IPS-20b (cell line): ENCODE data around the gene GNAQ.

ENCODE experiments used
- H3K27ac ChIP-seq: one replicate; pipeline ENCODE4 v1.5.1; 2013; ENCODE audit warnings: low read length
- H3K27me3 ChIP-seq: 2 replicates; pipeline ENCODE4 v1.6.1; 2013; ENCODE audit warnings: mild to moderate bottlenecking, low read length, inconsistent platforms; ENCODE audit not compliant: insufficient read depth
- H3K36me3 ChIP-seq: 2 replicates; pipeline ENCODE4 v1.6.1; 2013; ENCODE audit warnings: low read depth, mild to moderate bottlenecking, inconsistent platforms, low read length, moderate library complexity; ENCODE audit not compliant: insufficient read depth
- H3K4me1 ChIP-seq: 2 replicates; pipeline ENCODE4 v1.6.1; 2013; ENCODE audit warnings: mild to moderate bottlenecking, control low read depth, inconsistent platforms, low read length, moderate library complexity; ENCODE audit not compliant: insufficient read depth
- H3K4me3 ChIP-seq: 2 replicates; pipeline ENCODE4 v1.5.1; 2013; ENCODE audit warnings: mild to moderate bottlenecking, low read length, inconsistent platforms
- H3K9ac ChIP-seq: 2 replicates; pipeline ENCODE4 v1.6.1; 2013; ENCODE audit warnings: low read depth, mild to moderate bottlenecking, inconsistent platforms, low read length, moderate library complexity
- H3K9me3 ChIP-seq: 2 replicates; pipeline ENCODE4 v1.6.1; 2013; ENCODE audit warnings: mild to moderate bottlenecking, low read depth, low read length, inconsistent platforms; ENCODE audit not compliant: insufficient read depth

GNAQ gene

GRCh38 chr9:77810047-77810446 lies 221.6 kb downstream of the GNAQ start:
- no peak overlapping the region for H3K4me3 ChIP-seq
- H3K9ac ChIP-seq = no peak overlapping the region
- H3K27me3 ChIP-seq = no peaks in the 10 kb centered on the region
- H3K27ac ChIP-seq = no peak overlapping the region
- peaks cover 22% of the 10 kb centered on the region for H3K36me3 ChIP-seq
- H3K4me1 ChIP-seq = no peaks in the 10 kb centered on the region
- no peaks in the 10 kb centered on the region for H3K9me3 ChIP-seq

- Histone ChIP-seq H3K27ac (no peak overlapping the region), H3K9ac (no peak overlapping the region), H3K36me3 (peaks cover 19% of the 10 kb centered on the region), H3K4me1 (no peaks in the 10 kb centered on the region), H3K4me3 (no peak overlapping the region), H3K9me3 (no peaks in the 10 kb centered on the region), H3K27me3 (no peaks in the 10 kb centered on the region)
Measured at GRCh38 chr9:77809552-77809951, 222.1 kb downstream of the GNAQ start.

- Histone ChIP-seq H3K9me3 (no peaks in the 10 kb centered on the region), H3K9ac (no peak overlapping the region), H3K4me3 (no peak overlapping the region), H3K4me1 (no peaks in the 10 kb centered on the region), H3K27me3 (no peaks in the 10 kb centered on the region), H3K27ac (no peak overlapping the region), H3K36me3 (peaks cover 19% of the 10 kb centered on the region)
Measured at GRCh38 chr9:77808751-77809081, 222.9 kb downstream of the GNAQ start.

- Histone ChIP-seq H3K9me3 (no peaks in the 10 kb centered on the region), H3K9ac (no peak overlapping the region), H3K4me3 (no peak overlapping the region), H3K27me3 (no peaks in the 10 kb centered on the region), H3K27ac (no peak overlapping the region), H3K4me1 (no peaks in the 10 kb centered on the region; the same call in 1 of the 2 replicates), H3K36me3 (peaks cover 19% of the 10 kb centered on the region)
Measured at GRCh38 chr9:77807846-77808750, 223.5 kb downstream of the GNAQ start.

- Histone ChIP-seq H3K27ac (no peak overlapping the region), H3K27me3 (no peaks in the 10 kb centered on the region), H3K4me3 (no peak overlapping the region), H3K9me3 (no peaks in the 10 kb centered on the region), H3K9ac (no peak overlapping the region), H3K4me1 (no peaks in the 10 kb centered on the region; the same call in 1 of the 2 replicates), H3K36me3 (peaks cover 18% of the 10 kb centered on the region)
Measured at GRCh38 chr9:77807281-77807683, 224.3 kb downstream of the GNAQ start.

GRCh38 chr9:77806741-77807140 lies 224.9 kb downstream of the GNAQ start:
- H3K4me1 ChIP-seq = no peaks in the 10 kb centered on the region; the same call in 1 of the 2 replicates
- H3K9me3 ChIP-seq = no peaks in the 10 kb centered on the region
- H3K27me3 ChIP-seq = no peaks in the 10 kb centered on the region
- no peak overlapping the region for H3K9ac ChIP-seq
- peaks cover 12% of the 10 kb centered on the region for H3K36me3 ChIP-seq
- H3K4me3 ChIP-seq = no peak overlapping the region
- no peak overlapping the region for H3K27ac ChIP-seq

- Histone ChIP-seq H3K36me3 (peaks cover 12% of the 10 kb centered on the region), H3K4me3 (no peak overlapping the region), H3K27me3 (no peaks in the 10 kb centered on the region), H3K4me1 (no peaks in the 10 kb centered on the region; the same call in 1 of the 2 replicates), H3K9me3 (no peaks in the 10 kb centered on the region), H3K9ac (no peak overlapping the region), H3K27ac (no peak overlapping the region)
Measured at GRCh38 chr9:77805810-77806209, 225.8 kb downstream of the GNAQ start.

GRCh38 chr9:77803423-77803822 lies 228.2 kb downstream of the GNAQ start:
- H3K27me3 ChIP-seq = no peaks in the 10 kb centered on the region
- H3K4me1 ChIP-seq = no peaks in the 10 kb centered on the region; the same call in 1 of the 2 replicates
- H3K9me3 ChIP-seq = no peaks in the 10 kb centered on the region
- no peak overlapping the region for H3K9ac ChIP-seq
- H3K4me3 ChIP-seq = no peak overlapping the region
- no peak overlapping the region for H3K27ac ChIP-seq
- no peaks in the 10 kb centered on the region; the same call in 1 of the 2 replicates for H3K36me3 ChIP-seq

GRCh38 chr9:77802515-77803293 lies 228.9 kb downstream of the GNAQ start:
- Histone ChIP-seq H3K36me3 (no peaks in the 10 kb centered on the region), H3K27me3 (no peaks in the 10 kb centered on the region), H3K27ac (no peak overlapping the region)

GRCh38 chr9:77802064-77802463 lies 229.5 kb downstream of the GNAQ start:
- H3K9ac ChIP-seq = no peak overlapping the region
- no peak overlapping the region for H3K27ac ChIP-seq
- no peaks in the 10 kb centered on the region for H3K27me3 ChIP-seq
- 0 out of 2 replicates have a peak, but pooled peaks cover 4% of the 10 kb centered on the region for H3K36me3 ChIP-seq
- no peaks in the 10 kb centered on the region; the same call in 1 of the 2 replicates for H3K4me1 ChIP-seq
- H3K4me3 ChIP-seq = no peak overlapping the region
- no peaks in the 10 kb centered on the region for H3K9me3 ChIP-seq

More at GRCh38 chr9:77802515-77803293, 228.9 kb downstream of the GNAQ start:
- H3K4me3 ChIP-seq = no peak overlapping the region
- H3K9me3 ChIP-seq = no peaks in the 10 kb centered on the region
- no peaks in the 10 kb centered on the region; the same call in 1 of the 2 replicates for H3K4me1 ChIP-seq
- no peak overlapping the region for H3K9ac ChIP-seq

- Histone ChIP-seq H3K9ac (no peak overlapping the region), H3K27me3 (no peaks in the 10 kb centered on the region), H3K4me3 (no peak overlapping the region), H3K4me1 (no peaks in the 10 kb centered on the region; the same call in 1 of the 2 replicates), H3K36me3 (peaks cover 8% of the 10 kb centered on the region; the same call in 1 of the 2 replicates), H3K27ac (no peak overlapping the region), H3K9me3 (no peaks in the 10 kb centered on the region)
Measured at GRCh38 chr9:77800924-77801551, 230.6 kb downstream of the GNAQ start.
